ENCODE measurements around the gene COL24A1.

COL24A1 gene

GRCh38 chr1:85762804-85763203 is 393.8 kb downstream of the COL24A1 start:
- Histone ChIP-seq H4K20me1 (ENCODE audit: control insufficient read depth, insufficient read depth, low read depth, low read length) (no peaks in the 10 kb centered on the region), H3K27me3 (ENCODE audit: control insufficient read depth, low read length) (no peaks in the 10 kb centered on the region), H3K27ac (ENCODE audit: low read depth, low read length) (no peak overlapping the region), H3K9me2 (replicated peaks; ENCODE audit: control insufficient read depth, low read length) (no peaks in the 10 kb centered on the region), H3K36me3 (ENCODE audit: control insufficient read depth, low read length) (no peaks in the 10 kb centered on the region), H3K4me3 (ENCODE audit: low read length) (no peak overlapping the region), H3K79me2 (ENCODE audit: control insufficient read depth, low read length) (no peaks in the 10 kb centered on the region), H3F3A (ENCODE audit: control insufficient read depth, insufficient read depth) (no peaks in the 10 kb centered on the region), H3K4me1 (ENCODE audit: control insufficient read depth, low read length) (peaks cover 9% of the 10 kb centered on the region), H3K4me2 (ENCODE audit: low read length) (no peak overlapping the region), H3K9me3 (ENCODE audit: control insufficient read depth, insufficient read depth, low read length) (no peaks in the 10 kb centered on the region)
- no peak for TF ChIP-seq EZH2phosphoT487 (IDR thresholded peaks at IDR 0.05; ENCODE audit: borderline replicate concordance, low read length)
- TF ChIP-seq, protein P1, sequence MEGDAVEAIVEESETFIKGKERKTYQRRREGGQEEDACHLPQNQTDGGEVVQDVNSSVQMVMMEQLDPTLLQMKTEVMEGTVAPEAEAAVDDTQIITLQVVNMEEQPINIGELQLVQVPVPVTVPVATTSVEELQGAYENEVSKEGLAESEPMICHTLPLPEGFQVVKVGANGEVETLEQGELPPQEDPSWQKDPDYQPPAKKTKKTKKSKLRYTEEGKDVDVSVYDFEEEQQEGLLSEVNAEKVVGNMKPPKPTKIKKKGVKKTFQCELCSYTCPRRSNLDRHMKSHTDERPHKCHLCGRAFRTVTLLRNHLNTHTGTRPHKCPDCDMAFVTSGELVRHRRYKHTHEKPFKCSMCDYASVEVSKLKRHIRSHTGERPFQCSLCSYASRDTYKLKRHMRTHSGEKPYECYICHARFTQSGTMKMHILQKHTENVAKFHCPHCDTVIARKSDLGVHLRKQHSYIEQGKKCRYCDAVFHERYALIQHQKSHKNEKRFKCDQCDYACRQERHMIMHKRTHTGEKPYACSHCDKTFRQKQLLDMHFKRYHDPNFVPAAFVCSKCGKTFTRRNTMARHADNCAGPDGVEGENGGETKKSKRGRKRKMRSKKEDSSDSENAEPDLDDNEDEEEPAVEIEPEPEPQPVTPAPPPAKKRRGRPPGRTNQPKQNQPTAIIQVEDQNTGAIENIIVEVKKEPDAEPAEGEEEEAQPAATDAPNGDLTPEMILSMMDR (IDR thresholded peaks at IDR 0.05; ENCODE audit: low read depth, low read length, poor library complexity, severe bottlenecking), result no peak

- Histone ChIP-seq H4K20me1 (ENCODE audit: control insufficient read depth, insufficient read depth, low read depth, low read length) (no peaks in the 10 kb centered on the region), H3K36me3 (ENCODE audit: control insufficient read depth, low read length) (no peaks in the 10 kb centered on the region), H3K9me3 (ENCODE audit: control insufficient read depth, insufficient read depth, low read length) (no peaks in the 10 kb centered on the region), H3K27ac (ENCODE audit: low read depth, low read length) (no peak overlapping the region), H3K9me2 (replicated peaks; ENCODE audit: control insufficient read depth, low read length) (no peaks in the 10 kb centered on the region), H3K4me1 (ENCODE audit: control insufficient read depth, low read length) (no peaks in the 10 kb centered on the region), H3K27me3 (ENCODE audit: control insufficient read depth, low read length) (no peaks in the 10 kb centered on the region), H3F3A (ENCODE audit: control insufficient read depth, insufficient read depth) (no peaks in the 10 kb centered on the region), H3K4me3 (ENCODE audit: low read length) (no peak overlapping the region), H3K4me2 (ENCODE audit: low read length) (no peak overlapping the region), H3K79me2 (ENCODE audit: control insufficient read depth, low read length) (no peaks in the 10 kb centered on the region)
- TF ChIP-seq EZH2phosphoT487 (IDR thresholded peaks at IDR 0.05; ENCODE audit: borderline replicate concordance, low read length), result no peak
- TF ChIP-seq, protein P1 (IDR thresholded peaks at IDR 0.05; ENCODE audit: low read depth, low read length, poor library complexity, severe bottlenecking), result no peak
Measured at GRCh38 chr1:85756864-85757263, 399.7 kb downstream of the COL24A1 start.

GRCh38 chr1:85748120-85748519 is 408.5 kb downstream of the COL24A1 start:
- Histone ChIP-seq H3K9me3 (ENCODE audit: control insufficient read depth, insufficient read depth, low read length) (no peaks in the 10 kb centered on the region), H3K27ac (ENCODE audit: low read depth, low read length) (no peak overlapping the region), H3K4me2 (ENCODE audit: low read length) (no peak overlapping the region), H3F3A (ENCODE audit: control insufficient read depth, insufficient read depth) (no peaks in the 10 kb centered on the region), H3K4me3 (ENCODE audit: low read length) (no peak overlapping the region), H3K4me1 (ENCODE audit: control insufficient read depth, low read length) (no peaks in the 10 kb centered on the region), H3K36me3 (ENCODE audit: control insufficient read depth, low read length) (no peaks in the 10 kb centered on the region), H3K9me2 (replicated peaks; ENCODE audit: control insufficient read depth, low read length) (no peaks in the 10 kb centered on the region), H3K79me2 (ENCODE audit: control insufficient read depth, low read length) (no peaks in the 10 kb centered on the region), H4K20me1 (ENCODE audit: control insufficient read depth, insufficient read depth, low read depth, low read length) (no peaks in the 10 kb centered on the region), H3K27me3 (ENCODE audit: control insufficient read depth, low read length) (no peaks in the 10 kb centered on the region)
- TF ChIP-seq, protein P1 (IDR thresholded peaks at IDR 0.05; ENCODE audit: low read depth, low read length, poor library complexity, severe bottlenecking), result no peak
- no peak for TF ChIP-seq EZH2phosphoT487 (IDR thresholded peaks at IDR 0.05; ENCODE audit: borderline replicate concordance, low read length)

DNA sequence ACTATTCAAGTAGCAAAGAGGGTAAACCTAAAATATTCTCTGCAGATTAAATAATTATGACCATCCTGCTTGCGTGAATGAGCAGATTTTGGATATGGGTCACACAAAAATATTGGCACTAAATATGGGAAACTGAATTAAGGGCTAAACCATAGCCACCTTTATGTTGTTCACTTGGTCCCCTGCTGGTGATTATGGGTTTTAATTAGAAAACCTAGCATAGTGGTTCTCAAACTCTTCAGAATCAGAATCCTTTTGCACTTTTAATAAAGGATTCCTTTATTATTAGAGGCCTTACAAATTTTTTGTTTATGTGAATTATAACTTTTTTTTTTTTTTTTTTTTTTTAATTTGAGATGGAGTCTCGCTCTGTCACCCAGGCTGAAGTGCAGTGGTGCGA is 409.8 kb downstream of the COL24A1 start:
- no peaks in the 10 kb centered on the region for H3F3A ChIP-seq (ENCODE audit: control insufficient read depth, insufficient read depth)
- H3K27ac ChIP-seq (ENCODE audit: low read depth, low read length), result no peak overlapping the region
- no peaks in the 10 kb centered on the region for H3K9me3 ChIP-seq (ENCODE audit: control insufficient read depth, insufficient read depth, low read length)
- no peaks in the 10 kb centered on the region for H3K36me3 ChIP-seq (ENCODE audit: control insufficient read depth, low read length)
- no peaks in the 10 kb centered on the region for H3K4me1 ChIP-seq (ENCODE audit: control insufficient read depth, low read length)
- no peaks in the 10 kb centered on the region for H3K79me2 ChIP-seq (ENCODE audit: control insufficient read depth, low read length)
- H4K20me1 ChIP-seq (ENCODE audit: control insufficient read depth, insufficient read depth, low read depth, low read length), result no peaks in the 10 kb centered on the region
- H3K27me3 ChIP-seq (ENCODE audit: control insufficient read depth, low read length), result no peaks in the 10 kb centered on the region
- no peaks in the 10 kb centered on the region for H3K9me2 ChIP-seq (replicated peaks; ENCODE audit: control insufficient read depth, low read length)
- TF ChIP-seq EZH2phosphoT487 (IDR thresholded peaks at IDR 0.05; ENCODE audit: borderline replicate concordance, low read length), result no peak
- TF ChIP-seq, protein P1 (IDR thresholded peaks at IDR 0.05; ENCODE audit: low read depth, low read length, poor library complexity, severe bottlenecking), result no peak
- no peak overlapping the region for H3K4me3 ChIP-seq (ENCODE audit: low read length)
- H3K4me2 ChIP-seq (ENCODE audit: low read length), result no peak overlapping the region

Measured in DOHH2 (cell line).